Psoas muscle (tissue), 8 donors: ENCODE data around the gene LPAR3. TPM values are rescaled to one million over a fixed set of nuclear protein-coding genes. Genes with fewer than 3 reads are reported as not detected.

Experiments
- ATAC-seq, 4 donors: fragments of 200-7000 bp; cut with Tn5 transposase; one replicate each; pipeline ENCODE4 v1.9.1; 2020; ENCODE audit warnings: moderate library complexity in 3 of 4, mild to moderate bottlenecking in 2 of 4
- DNase-seq, 2 donors: peaks; one replicate each; pipeline ENCODE4 v3.0.0-alpha.2; 2020
- H3K27ac ChIP-seq: fragments of 200-600 bp; one replicate; pipeline ENCODE4 v1.8.0; 2022
- H3K27me3 ChIP-seq, 3 donors: fragments of 200-600 bp in 1 of 3; one replicate each; pipeline versions ENCODE4 v1.6.1 to v1.8.0; 2013 to 2022; ENCODE audit warnings: low read length in 2 of 3, mild to moderate bottlenecking in 2 of 3, moderate library complexity in 1 of 3; ENCODE audit not compliant: insufficient read depth in 3 of 3
- H3K36me3 ChIP-seq, 2 donors: fragments of 200-600 bp in 1 of 2; one replicate each; pipeline versions ENCODE4 v1.6.1 to v1.8.0; 2013 to 2022; ENCODE audit warnings: low read depth in 1 of 2, mild to moderate bottlenecking in 1 of 2, moderate library complexity in 1 of 2; ENCODE audit not compliant: insufficient read depth in 1 of 2
- H3K4me1 ChIP-seq: fragments of 200-600 bp; one replicate; pipeline ENCODE4 v1.8.0; 2022
- H3K4me3 ChIP-seq: fragments of 200-600 bp; one replicate; pipeline ENCODE4 v1.8.0; 2022; ENCODE audit warnings: mild to moderate bottlenecking
- H3K9me3 ChIP-seq: fragments of 200-600 bp; one replicate; pipeline ENCODE4 v1.8.0; 2022
- CTCF ChIP-seq: fragments of 200-600 bp; IDR thresholded peaks from one replicate; pipeline ENCODE4 v1.8.0; 2022; ENCODE audit warnings: antibody characterized with exemption
- WGBS, 3 donors: extraction: QIAGEN DNeasy Blood & Tissue Kit; methylation state at CpG; one replicate each; pipeline versions ENCODE4 v1.1.6 to v1.1.7; 2013; 5-methylcytosine and 5-hydroxymethylcytosine counted together
- intact Hi-C, 2 donors: fragments of 100-400 bp; cut with DNase I; formaldehyde crosslinking; loops; one replicate each; pipeline versions ENCODE4 v1.11.0 to v1.14.2; 2022
- long read RNA-seq, 2 donors: library from polyadenylated mRNA; unstranded; transcript quantifications; one replicate each; pipeline ENCODE4 v2.0.0, GENCODE V29; 2021
- polyA plus RNA-seq, 3 donors: library from polyadenylated mRNA; stranded (reverse); fragments of 200-250 nt; gene quantifications; one replicate each; pipeline ENCODE4 v1.2.3, GENCODE V29; 2013
- total RNA-seq, 4 donors: library from RNA; stranded (reverse); fragmentation: NEBNext Ultra II Directional in 2 of 4; extraction: Animal tissue kit (Norgen Biotek cat#: 25700) in 2 of 4; gene quantifications; one replicate each; pipeline versions ENCODE4 v1.2.1 to v1.2.4, GENCODE V29; 2021 to 2023
- donor health status: healthy with polysubstance abuse.
- donor health status: DM: no; HTN: no; CAD: no; lungs with moderate emphysema.
- donor health status: Bipolar disorder and iron deficiency.
- donor health status: healthy.
- donor health status: DM: yes; HTN: yes; CAD: no.
- donor health status: DM: no; HTN: no; CAD: no.
- donor health status: DM: no; HTN: no; CAD: no.
- donor health status: DM: yes; HTN: yes; CAD: no.

LPAR3 gene
- under 1 TPM in 1 of 4 donors, not detected in 3; 0.20 TPM for total RNA-seq
- polyA plus RNA-seq = under 1 TPM in 2 of 3 donors, not detected in 1; 0.01 to 0.03 TPM
- long read RNA-seq, donor 1 = 0 reads
- long read RNA-seq, donor 2 = 0 reads

GRCh38 chr1:84892705-84893618 lies at the start of gene LPAR3:
Gene LPAR3 (minus strand): TSS chr1:84893206. CDS start chr1:84866120, 27,086 bp downstream.
- Histone ChIP-seq H3K36me3 (no peaks in the 10 kb centered on the region), H3K4me3 (peak within 1 kb of the TSS; percentile 11), H3K4me1 (no peaks in the 10 kb centered on the region), H3K27me3 (peaks cover 6 to 45% (median 9%) of the 10 kb centered on the region in 3 donors), H3K27ac (no peak within 1 kb of the TSS), H3K9me3 (no peaks in the 10 kb centered on the region)
- intact Hi-C loops = no loop called here
- DNase-seq (no peak), ATAC-seq (no peak)
- WGBS, 3 donors = 0 to 1% (median 1%) methylated on average over 65 to 93 of the region's 93 CpGs
- no peak for TF ChIP-seq CTCF

- no peaks in the 10 kb centered on the region for H3K36me3 ChIP-seq
- no peak for TF ChIP-seq CTCF
- no peak overlapping the region for H3K27ac ChIP-seq
- DNase-seq = no peak
- ATAC-seq = no peak
- peaks cover 0 to 10% (median 0%) of the 10 kb centered on the region in 3 donors for H3K27me3 ChIP-seq
- no peaks in the 10 kb centered on the region for H3K9me3 ChIP-seq
- no peak overlapping the region for H3K4me3 ChIP-seq
- no peaks in the 10 kb centered on the region for H3K4me1 ChIP-seq
- WGBS, 3 donors = 70 to 83% (median 70%) methylated on average over 1 of the region's 1 CpG
- intact Hi-C loops = loop anchor here in 1 of 2 donors (5.0 to 10.0 kb wide), 2 partner anchors 85 to 153 kb away; no protein-coding TSS in a partner anchor
Observed at GRCh38 chr1:84941843-84942242, 48.8 kb upstream of the LPAR3 start.

- no peak overlapping the region for H3K27ac ChIP-seq
- H3K4me3 ChIP-seq = no peak overlapping the region
- H3K27me3 ChIP-seq = peaks cover 0 to 10% (median 0%) of the 10 kb centered on the region in 3 donors
- no peaks in the 10 kb centered on the region for H3K9me3 ChIP-seq
- no peak for TF ChIP-seq CTCF
- ATAC-seq = no peak
- no peaks in the 10 kb centered on the region for H3K36me3 ChIP-seq
- WGBS, 3 donors = 78 to 80% (median 79%) methylated on average over 4 of the region's 4 CpGs
- intact Hi-C loops = loop anchor here in 1 of 2 donors (5.0 to 10.0 kb wide), 2 partner anchors 87 to 154 kb away; no protein-coding TSS in a partner anchor
- no peak for DNase-seq
- no peaks in the 10 kb centered on the region for H3K4me1 ChIP-seq
Observed at GRCh38 chr1:84940481-84940880, 47.5 kb upstream of the LPAR3 start.

GRCh38 chr1:84939761-84940160 lies 46.8 kb upstream of the LPAR3 start:
- Histone ChIP-seq H3K4me3 (no peak overlapping the region), H3K4me1 (no peaks in the 10 kb centered on the region), H3K9me3 (no peaks in the 10 kb centered on the region), H3K27ac (no peak overlapping the region), H3K36me3 (no peaks in the 10 kb centered on the region), H3K27me3 (peaks cover 0 to 10% (median 0%) of the 10 kb centered on the region in 3 donors)
- no peak for TF ChIP-seq CTCF
- intact Hi-C loops = loop anchor here in 1 of 2 donors (5.0 to 10.0 kb wide), 4 partner anchors 88 to 305 kb away; no protein-coding TSS in a partner anchor
- DNase-seq (no peak), ATAC-seq (no peak)
- WGBS, 3 donors = 89 to 95% (median 93%) methylated on average over 11 of the region's 11 CpGs
